SK-N-SH (cell line): Measurements from ENCODE around the gene NEU2.

Experiments used
- CTCF ChIP-seq: fragments of 200-600 bp; sonication (generic); IDR thresholded peaks from 2 replicates; pipeline ENCODE4 v1.6.1; 2017; ENCODE audit warnings: antibody characterized with exemption, mild to moderate bottlenecking, moderate library complexity
- EP300 ChIP-seq, 2 experiments: IDR thresholded peaks; 2 replicates each; pipeline versions ENCODE4 v1.4.0 to v1.6.1; 2012; ENCODE audit warnings: borderline replicate concordance in 1 of 2, low read depth in 1 of 2, low read length in 1 of 2
- EZH2phosphoT487 ChIP-seq: fragments of 200-600 bp; sonication (generic); IDR thresholded peaks from 2 replicates; pipeline ENCODE4 v1.6.1; 2017; ENCODE audit warnings: low read depth, mixed run types, mild to moderate bottlenecking, antibody characterized with exemption, moderate library complexity, borderline replicate concordance
- GABPA ChIP-seq: IDR thresholded peaks from 2 replicates; pipeline ENCODE4 v1.4.0; 2012; ENCODE audit warnings: low read depth, mild to moderate bottlenecking
- JUND ChIP-seq: IDR thresholded peaks from 2 replicates; pipeline ENCODE4 v1.4.0; 2012
- RAD21 ChIP-seq: IDR thresholded peaks from 2 replicates; pipeline ENCODE4 v1.6.1; 2012; ENCODE audit warnings: mild to moderate bottlenecking, low read length
- RCOR1 ChIP-seq: fragments of 150-350 bp; IDR thresholded peaks from 2 replicates; pipeline ENCODE4 v1.6.1; 2017; ENCODE audit warnings: antibody characterized with exemption, low read length
- SIN3A ChIP-seq: IDR thresholded peaks from 2 replicates; pipeline ENCODE4 v1.6.1; 2012; ENCODE audit warnings: low read depth, mild to moderate bottlenecking, low read length, moderate library complexity, borderline replicate concordance
- YY1 ChIP-seq: IDR thresholded peaks from 2 replicates; pipeline ENCODE4 v1.4.0; 2012; ENCODE audit warnings: low read depth, mild to moderate bottlenecking
- TF ChIP-seq, protein P1 (sequence below): fragments of 150-350 bp; IDR thresholded peaks from 2 replicates; pipeline ENCODE4 v1.6.1; 2017; ENCODE audit warnings: antibody characterized with exemption, low read length, low read depth, borderline replicate concordance
- TF ChIP-seq, protein P2 (sequence below): fragments of 150-350 bp; IDR thresholded peaks from 2 replicates; pipeline ENCODE4 v1.6.1; 2016; ENCODE audit warnings: mild to moderate bottlenecking, low read depth, low read length

DNA sequence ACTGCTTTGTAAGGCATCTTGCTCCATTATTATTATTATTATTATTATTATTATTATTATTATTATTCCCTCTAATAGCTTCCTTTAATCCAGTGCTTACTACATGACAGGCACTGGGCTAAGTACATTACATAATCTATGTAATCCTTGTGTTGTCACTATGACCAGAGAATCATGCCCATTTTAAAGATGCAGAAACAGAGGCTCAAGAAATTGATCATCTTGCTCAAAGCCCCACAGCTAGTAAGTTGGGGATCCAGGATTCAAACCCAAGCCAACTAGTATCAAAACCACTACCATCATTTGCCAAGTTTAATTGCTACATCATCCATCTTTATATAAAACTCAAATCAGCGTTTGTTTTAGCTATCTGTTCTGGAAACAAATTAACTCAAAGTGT, 18.8 kb upstream of the NEU2 start:
- TF ChIP-seq EP300 (IDR thresholded peaks at IDR 0.05; ENCODE audit: borderline replicate concordance in 1 of 2, low read depth in 1 of 2, low read length in 1 of 2), result no peak
- TF ChIP-seq CTCF, result no peak
- no peak for TF ChIP-seq GABPA
- TF ChIP-seq RAD21, result no peak
- TF ChIP-seq YY1, result no peak
- TF ChIP-seq, protein P1, sequence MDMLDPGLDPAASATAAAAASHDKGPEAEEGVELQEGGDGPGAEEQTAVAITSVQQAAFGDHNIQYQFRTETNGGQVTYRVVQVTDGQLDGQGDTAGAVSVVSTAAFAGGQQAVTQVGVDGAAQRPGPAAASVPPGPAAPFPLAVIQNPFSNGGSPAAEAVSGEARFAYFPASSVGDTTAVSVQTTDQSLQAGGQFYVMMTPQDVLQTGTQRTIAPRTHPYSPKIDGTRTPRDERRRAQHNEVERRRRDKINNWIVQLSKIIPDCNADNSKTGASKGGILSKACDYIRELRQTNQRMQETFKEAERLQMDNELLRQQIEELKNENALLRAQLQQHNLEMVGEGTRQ, result no peak
- no peak for TF ChIP-seq JUND
- no peak for TF ChIP-seq EZH2phosphoT487
- TF ChIP-seq, protein P2, sequence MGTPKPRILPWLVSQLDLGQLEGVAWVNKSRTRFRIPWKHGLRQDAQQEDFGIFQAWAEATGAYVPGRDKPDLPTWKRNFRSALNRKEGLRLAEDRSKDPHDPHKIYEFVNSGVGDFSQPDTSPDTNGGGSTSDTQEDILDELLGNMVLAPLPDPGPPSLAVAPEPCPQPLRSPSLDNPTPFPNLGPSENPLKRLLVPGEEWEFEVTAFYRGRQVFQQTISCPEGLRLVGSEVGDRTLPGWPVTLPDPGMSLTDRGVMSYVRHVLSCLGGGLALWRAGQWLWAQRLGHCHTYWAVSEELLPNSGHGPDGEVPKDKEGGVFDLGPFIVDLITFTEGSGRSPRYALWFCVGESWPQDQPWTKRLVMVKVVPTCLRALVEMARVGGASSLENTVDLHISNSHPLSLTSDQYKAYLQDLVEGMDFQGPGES, result no peak
- no peak for TF ChIP-seq RCOR1
- TF ChIP-seq SIN3A, result no peak
